Esophagus muscularis mucosa (tissue), 3 donors: ENCODE data around the gene PRAME.

Experiments used
- CTCF ChIP-seq, 3 experiments: fragments of 200-600 bp in 2 of 3; fragments of 450-650 bp in 1 of 3; sonication (generic) in 2 of 3; IDR thresholded peaks; one replicate each; pipeline ENCODE4 v1.5.1; 2017 to 2019; ENCODE audit warnings: antibody characterized with exemption in 3 of 3, mild to moderate bottlenecking in 2 of 3, moderate library complexity in 1 of 3
- POLR2A ChIP-seq: fragments of 450-650 bp; IDR thresholded peaks from one replicate; pipeline ENCODE4 v1.6.1; 2017; ENCODE audit warnings: antibody characterized with exemption, moderate library complexity, mild to moderate bottlenecking, low read depth
- POLR2AphosphoS5 ChIP-seq, 2 donors: sonication (generic); formaldehyde crosslinking; IDR thresholded peaks; one replicate each; pipeline ENCODE4 v1.6.1; 2017; ENCODE audit warnings: antibody characterized with exemption in 2 of 2

- TF ChIP-seq CTCF (IDR thresholded peaks at IDR 0.05) (no peak), POLR2AphosphoS5 (IDR thresholded peaks at IDR 0.05) (no peak), POLR2A (no peak)
These were observed 14.2 kb upstream of the PRAME start for GRCh38 chr22:22573047-22573889.
